Psoas muscle (tissue), 8 donors: Measurements from ENCODE around the gene RXFP2. TPM values are rescaled to one million over a fixed set of nuclear protein-coding genes. Genes with fewer than 3 reads are reported as not detected.

Experiments used
- ATAC-seq, 4 donors: fragments of 200-7000 bp; cut with Tn5 transposase; one replicate each; pipeline ENCODE4 v1.9.1; 2020; ENCODE audit warnings: moderate library complexity in 3 of 4, mild to moderate bottlenecking in 2 of 4
- DNase-seq, 2 donors: peaks; one replicate each; pipeline ENCODE4 v3.0.0-alpha.2; 2020
- H3K27ac ChIP-seq: fragments of 200-600 bp; one replicate; pipeline ENCODE4 v1.8.0; 2022
- H3K27me3 ChIP-seq, 3 donors: fragments of 200-600 bp in 1 of 3; one replicate each; pipeline versions ENCODE4 v1.6.1 to v1.8.0; 2013 to 2022; ENCODE audit warnings: low read length in 2 of 3, mild to moderate bottlenecking in 2 of 3, moderate library complexity in 1 of 3; ENCODE audit not compliant: insufficient read depth in 3 of 3
- H3K36me3 ChIP-seq, 2 donors: fragments of 200-600 bp in 1 of 2; one replicate each; pipeline versions ENCODE4 v1.6.1 to v1.8.0; 2013 to 2022; ENCODE audit warnings: low read depth in 1 of 2, mild to moderate bottlenecking in 1 of 2, moderate library complexity in 1 of 2; ENCODE audit not compliant: insufficient read depth in 1 of 2
- H3K4me1 ChIP-seq: fragments of 200-600 bp; one replicate; pipeline ENCODE4 v1.8.0; 2022
- H3K4me3 ChIP-seq: fragments of 200-600 bp; one replicate; pipeline ENCODE4 v1.8.0; 2022; ENCODE audit warnings: mild to moderate bottlenecking
- H3K9me3 ChIP-seq: fragments of 200-600 bp; one replicate; pipeline ENCODE4 v1.8.0; 2022
- WGBS, 3 donors: extraction: QIAGEN DNeasy Blood & Tissue Kit; methylation state at CpG; one replicate each; pipeline versions ENCODE4 v1.1.6 to v1.1.7; 2013; 5-methylcytosine and 5-hydroxymethylcytosine counted together
- intact Hi-C, 2 donors: fragments of 100-400 bp; cut with DNase I; formaldehyde crosslinking; loops; one replicate each; pipeline versions ENCODE4 v1.11.0 to v1.14.2; 2022
- polyA plus RNA-seq, 3 donors: library from polyadenylated mRNA; stranded (reverse); fragments of 200-250 nt; gene quantifications; one replicate each; pipeline ENCODE4 v1.2.3, GENCODE V29; 2013
- total RNA-seq, 4 donors: library from RNA; stranded (reverse); fragmentation: NEBNext Ultra II Directional in 2 of 4; extraction: Animal tissue kit (Norgen Biotek cat#: 25700) in 2 of 4; gene quantifications; one replicate each; pipeline versions ENCODE4 v1.2.1 to v1.2.4, GENCODE V29; 2021 to 2023
- TF ChIP-seq, protein P1 (sequence below): fragments of 200-600 bp; IDR thresholded peaks from one replicate; pipeline ENCODE4 v1.8.0; 2022; ENCODE audit warnings: antibody characterized with exemption
- donor health status: healthy with polysubstance abuse.
- donor health status: DM: no; HTN: no; CAD: no; lungs with moderate emphysema.
- donor health status: Bipolar disorder and iron deficiency.
- donor health status: healthy.
- donor health status: DM: yes; HTN: yes; CAD: no.
- donor health status: DM: no; HTN: no; CAD: no.
- donor health status: DM: no; HTN: no; CAD: no.
- donor health status: DM: yes; HTN: yes; CAD: no.

Gene RXFP2
- total and polyA plus RNA-seq, 7 donors = 0.47 to 4.0 (median 1.2) TPM; not detected in 2

DNA sequence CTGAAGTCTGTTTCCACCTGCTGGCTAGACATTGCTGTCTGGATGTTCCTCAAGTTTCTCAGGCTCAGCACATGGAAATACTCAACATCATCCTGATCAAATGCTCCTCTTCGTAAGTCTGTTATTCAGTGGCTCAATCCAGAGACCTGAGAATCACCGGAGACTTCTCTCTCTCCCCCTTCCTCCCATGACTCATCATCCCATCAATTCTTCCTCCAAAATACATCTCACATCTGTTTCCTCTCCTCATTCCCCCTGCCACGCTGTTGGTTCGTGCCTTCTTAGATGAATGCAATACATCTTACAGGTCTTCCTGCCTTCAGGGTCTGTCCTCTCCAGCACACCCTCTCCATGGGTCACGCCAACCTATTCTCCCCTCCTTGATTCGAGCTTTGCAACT, 7.4 kb upstream of the RXFP2 start:
- TF ChIP-seq, protein P1, sequence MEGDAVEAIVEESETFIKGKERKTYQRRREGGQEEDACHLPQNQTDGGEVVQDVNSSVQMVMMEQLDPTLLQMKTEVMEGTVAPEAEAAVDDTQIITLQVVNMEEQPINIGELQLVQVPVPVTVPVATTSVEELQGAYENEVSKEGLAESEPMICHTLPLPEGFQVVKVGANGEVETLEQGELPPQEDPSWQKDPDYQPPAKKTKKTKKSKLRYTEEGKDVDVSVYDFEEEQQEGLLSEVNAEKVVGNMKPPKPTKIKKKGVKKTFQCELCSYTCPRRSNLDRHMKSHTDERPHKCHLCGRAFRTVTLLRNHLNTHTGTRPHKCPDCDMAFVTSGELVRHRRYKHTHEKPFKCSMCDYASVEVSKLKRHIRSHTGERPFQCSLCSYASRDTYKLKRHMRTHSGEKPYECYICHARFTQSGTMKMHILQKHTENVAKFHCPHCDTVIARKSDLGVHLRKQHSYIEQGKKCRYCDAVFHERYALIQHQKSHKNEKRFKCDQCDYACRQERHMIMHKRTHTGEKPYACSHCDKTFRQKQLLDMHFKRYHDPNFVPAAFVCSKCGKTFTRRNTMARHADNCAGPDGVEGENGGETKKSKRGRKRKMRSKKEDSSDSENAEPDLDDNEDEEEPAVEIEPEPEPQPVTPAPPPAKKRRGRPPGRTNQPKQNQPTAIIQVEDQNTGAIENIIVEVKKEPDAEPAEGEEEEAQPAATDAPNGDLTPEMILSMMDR = no peak
- intact Hi-C loops = no loop called here
- H3K27ac ChIP-seq = no peak overlapping the region
- no peaks in the 10 kb centered on the region for H3K9me3 ChIP-seq
- no peaks in the 10 kb centered on the region for H3K36me3 ChIP-seq
- H3K4me1 ChIP-seq = no peaks in the 10 kb centered on the region
- DNase-seq (no peak), ATAC-seq (no peak)
- 43 to 55% (median 54%) methylated on average over 6 of the region's 6 CpGs for WGBS, 3 donors
- H3K4me3 ChIP-seq = no peak overlapping the region
- no peaks in the 10 kb centered on the region for H3K27me3 ChIP-seq

DNA sequence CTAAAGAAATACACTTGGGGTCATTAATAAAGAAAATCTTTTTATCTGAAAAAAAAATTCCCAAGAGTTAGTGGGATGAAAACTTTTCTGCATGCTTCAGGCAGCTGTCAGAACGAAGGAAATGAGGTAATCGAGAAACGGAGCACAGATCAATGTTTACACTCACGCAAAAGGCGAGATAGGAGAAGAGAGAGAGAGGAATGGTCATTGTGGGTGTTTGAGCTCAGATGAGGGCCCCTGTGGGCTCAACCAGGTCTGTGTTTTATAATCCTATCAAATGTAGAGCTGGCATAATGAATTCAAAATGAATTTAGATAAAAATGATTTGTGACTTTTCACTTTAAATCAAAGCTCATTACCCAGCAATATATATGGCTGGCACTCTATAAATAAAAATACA, 6.3 kb upstream of the RXFP2 start:
- ATAC-seq = no peak
- Histone ChIP-seq H3K4me1 (no peaks in the 10 kb centered on the region), H3K27ac (no peak overlapping the region), H3K27me3 (no peaks in the 10 kb centered on the region), H3K36me3 (no peaks in the 10 kb centered on the region), H3K9me3 (no peaks in the 10 kb centered on the region), H3K4me3 (peak overlapping the region; percentile 21)
- TF ChIP-seq, protein P1 = no peak
- DNase-seq = no peak
- 17 to 24% (median 21%) methylated on average over 5 of the region's 5 CpGs for WGBS, 3 donors
- intact Hi-C loops = no loop called here

DNA sequence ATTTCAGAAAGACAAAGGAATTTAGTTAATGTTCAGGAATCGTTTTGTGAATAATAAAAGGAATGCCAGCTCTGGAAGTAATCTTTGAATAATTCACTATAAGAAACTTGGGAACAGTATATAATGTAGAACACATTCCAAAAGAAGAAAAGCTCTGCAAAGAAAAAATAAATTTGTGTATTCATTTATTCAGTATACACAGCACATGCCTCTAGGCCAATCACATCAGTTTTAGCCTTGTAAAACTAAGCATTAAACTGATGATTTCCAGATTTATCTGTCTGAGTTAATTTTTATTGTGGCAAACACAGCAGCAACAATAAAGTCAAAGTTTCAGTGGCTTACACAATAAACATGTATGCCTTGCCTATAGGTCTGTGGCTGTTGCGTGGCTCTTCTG, 5.7 kb upstream of the RXFP2 start:
- ATAC-seq (no peak), DNase-seq (no peak)
- TF ChIP-seq, protein P1 = no peak
- H3K9me3 ChIP-seq = no peaks in the 10 kb centered on the region
- no peaks in the 10 kb centered on the region for H3K4me1 ChIP-seq
- no peak overlapping the region for H3K4me3 ChIP-seq
- 64 to 68% (median 67%) methylated on average over 2 of the region's 2 CpGs for WGBS, 3 donors
- no peak overlapping the region for H3K27ac ChIP-seq
- no peaks in the 10 kb centered on the region for H3K27me3 ChIP-seq
- H3K36me3 ChIP-seq = no peaks in the 10 kb centered on the region
- intact Hi-C loops = no loop called here

DNA sequence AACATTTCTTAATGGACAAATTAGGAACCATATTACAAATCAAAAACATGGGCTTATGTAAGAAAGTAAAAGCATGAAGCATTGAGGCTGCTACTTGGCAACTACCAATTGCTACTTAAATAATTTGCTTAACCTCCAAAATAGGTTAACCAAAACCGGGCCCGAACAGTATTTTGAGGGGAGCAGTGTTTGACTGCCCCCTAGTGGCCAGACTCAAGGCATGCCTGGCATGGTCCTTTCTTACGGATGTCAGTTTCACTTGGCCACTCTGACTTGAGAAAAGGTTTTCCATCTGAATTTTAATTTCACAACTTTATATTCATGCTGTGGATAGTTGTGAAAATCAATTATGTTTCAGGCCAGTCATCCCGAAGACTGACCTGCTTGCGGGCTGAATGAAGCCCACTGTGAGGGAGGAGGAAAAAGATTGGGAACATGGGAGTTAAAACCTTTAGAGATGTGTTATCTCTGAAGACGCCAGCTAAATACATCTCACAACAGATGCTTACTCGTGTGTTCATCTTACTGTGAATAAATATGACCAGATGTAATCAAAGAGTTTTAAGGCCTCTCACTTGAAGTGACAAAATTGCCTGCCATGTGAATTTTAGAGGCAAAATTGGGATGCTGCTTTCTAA, 2.9 kb downstream of the RXFP2 start:
- H3K27me3 ChIP-seq = no peaks in the 10 kb centered on the region
- peak; percentile 34 to 73 for DNase-seq
- H3K9me3 ChIP-seq = no peaks in the 10 kb centered on the region
- no peak overlapping the region for H3K27ac ChIP-seq
- peak; percentile 59 to 88 (median 70) for ATAC-seq
- TF ChIP-seq, protein P1 = peak; percentile 98
- WGBS, 3 donors = 8 to 12% (median 8%) methylated on average over 7 of the region's 7 CpGs
- no peaks in the 10 kb centered on the region for H3K36me3 ChIP-seq
- no peaks in the 10 kb centered on the region for H3K4me1 ChIP-seq
- intact Hi-C loops = loop anchor here (2.0 to 5.0 kb wide), 3 partner anchors 310 to 505 kb away; no protein-coding TSS in a partner anchor
- peak overlapping the region; percentile 13 for H3K4me3 ChIP-seq

DNA sequence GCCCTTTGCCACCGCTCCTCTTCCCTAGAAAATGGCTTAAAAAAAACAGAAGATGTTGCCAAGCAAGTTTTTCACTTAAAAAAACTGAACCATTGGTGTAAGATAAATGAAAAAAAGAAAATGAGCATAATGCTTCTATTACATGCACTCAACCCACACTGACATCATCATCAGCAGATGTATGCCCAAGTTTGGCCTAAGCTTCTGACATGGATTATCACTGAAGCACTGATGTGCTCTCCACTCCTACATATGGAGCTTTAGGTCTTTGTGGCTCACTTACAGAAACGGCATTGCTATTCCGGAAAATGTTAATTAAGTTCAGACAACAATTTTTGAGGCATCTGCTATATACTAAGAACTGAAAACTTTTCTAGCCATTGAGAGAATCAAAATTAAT, 8.0 kb downstream of the RXFP2 start:
- H3K27me3 ChIP-seq = peaks cover 0 to 3% (median 0%) of the 10 kb centered on the region in 3 donors
- no peak for ATAC-seq
- no peaks in the 10 kb centered on the region for H3K36me3 ChIP-seq
- no peak overlapping the region for H3K4me3 ChIP-seq
- intact Hi-C loops = no loop called here
- H3K27ac ChIP-seq = no peak overlapping the region
- no peak for DNase-seq
- no peaks in the 10 kb centered on the region for H3K9me3 ChIP-seq
- H3K4me1 ChIP-seq = no peaks in the 10 kb centered on the region
- 71 to 78% (median 74%) methylated on average over 3 of the region's 3 CpGs for WGBS, 3 donors
- TF ChIP-seq, protein P1 = no peak
